ENCODE measurements around the gene NFATC2IP.
"Not testable (repeated sequence)": the region's sequence is repeated elsewhere in the genome, so short reads cannot be mapped to it uniquely, and the experiment has no call there.

Gene NFATC2IP

DNA sequence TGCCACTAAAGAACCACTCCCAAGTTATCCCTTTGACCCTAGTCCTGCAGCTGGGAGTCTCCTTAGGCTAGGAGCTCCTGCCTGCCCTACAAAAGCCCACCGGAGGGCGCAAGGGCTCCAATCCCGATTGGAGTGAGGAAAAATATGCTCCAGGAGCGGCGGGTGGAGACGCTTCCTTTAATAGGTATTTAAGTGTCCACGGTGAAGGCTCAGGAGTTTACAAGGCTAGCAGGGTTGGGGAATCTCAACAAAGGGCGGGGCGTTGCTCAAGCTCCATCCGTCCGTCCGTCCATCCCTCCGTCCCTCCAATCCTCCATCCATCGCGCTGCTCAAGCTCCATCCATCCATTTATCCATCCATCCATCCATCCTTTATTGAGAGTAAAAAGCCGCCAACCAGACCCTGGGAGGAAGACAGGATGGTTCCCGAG, 23.3 kb downstream of the NFATC2IP start:
- peak; percentile 86 for DNase-seq (ENCODE audit: low read depth)

DNA sequence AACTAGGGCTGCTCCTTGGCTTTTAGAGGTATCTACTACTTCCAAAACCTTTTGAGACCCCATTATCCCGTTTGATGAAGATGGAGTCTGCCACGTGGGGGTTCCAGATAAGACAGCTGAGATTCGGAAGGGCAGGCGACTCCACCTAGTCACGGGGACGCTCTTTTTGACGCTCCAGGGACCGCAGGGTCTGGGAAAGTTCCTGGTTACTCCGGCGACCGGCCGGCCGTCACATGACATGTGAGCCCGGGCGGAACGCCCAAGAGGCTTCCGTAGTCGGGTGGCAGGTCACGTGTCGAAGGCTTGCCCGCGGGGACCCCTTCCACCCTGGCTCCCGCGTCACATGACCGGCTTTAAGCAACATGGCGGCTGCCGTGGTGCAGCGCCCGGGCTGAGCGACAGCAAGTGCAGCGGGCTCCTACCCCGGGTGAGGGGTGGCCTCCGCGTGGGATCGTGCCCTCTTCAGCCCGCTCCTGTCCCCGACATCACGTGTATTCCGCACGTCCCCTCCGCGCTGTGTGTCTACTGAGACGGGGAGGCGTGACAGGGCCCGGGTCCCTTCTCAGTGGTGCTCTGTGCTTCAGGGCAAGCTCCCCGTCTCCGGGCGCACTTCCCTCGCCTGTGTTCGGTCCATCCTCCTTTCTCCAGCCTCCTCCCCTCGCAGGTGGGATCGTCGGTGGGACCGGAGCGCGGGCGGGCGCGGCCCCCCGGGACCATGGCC, 23.9 kb downstream of the NFATC2IP start, which contains the start of gene SPNS1:
Gene SPNS1, plus strand, starts transcription at position 342 of the 721 bp plus-strand sequence. Its CDS starts 374 bp downstream, at position 716.
- DNase-seq (ENCODE audit: low read depth), result peak; percentile 98

DNA sequence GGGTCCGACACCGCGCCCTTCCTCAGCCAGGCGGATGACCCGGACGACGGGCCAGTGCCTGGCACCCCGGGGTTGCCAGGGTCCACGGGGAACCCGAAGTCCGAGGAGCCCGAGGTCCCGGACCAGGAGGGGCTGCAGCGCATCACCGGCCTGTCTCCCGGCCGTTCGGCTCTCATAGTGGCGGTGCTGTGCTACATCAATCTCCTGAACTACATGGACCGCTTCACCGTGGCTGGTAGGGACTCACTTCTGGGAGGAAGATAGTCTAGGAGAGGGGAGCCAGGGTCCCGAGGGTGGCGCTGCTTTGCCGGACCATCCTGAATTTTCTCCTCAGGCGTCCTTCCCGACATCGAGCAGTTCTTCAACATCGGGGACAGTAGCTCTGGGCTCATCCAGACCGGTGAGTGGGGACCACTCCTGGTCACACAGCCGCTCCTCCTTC, 24.4 kb downstream of the NFATC2IP start:
- peak; percentile 32 for DNase-seq (ENCODE audit: low read depth)

DNA sequence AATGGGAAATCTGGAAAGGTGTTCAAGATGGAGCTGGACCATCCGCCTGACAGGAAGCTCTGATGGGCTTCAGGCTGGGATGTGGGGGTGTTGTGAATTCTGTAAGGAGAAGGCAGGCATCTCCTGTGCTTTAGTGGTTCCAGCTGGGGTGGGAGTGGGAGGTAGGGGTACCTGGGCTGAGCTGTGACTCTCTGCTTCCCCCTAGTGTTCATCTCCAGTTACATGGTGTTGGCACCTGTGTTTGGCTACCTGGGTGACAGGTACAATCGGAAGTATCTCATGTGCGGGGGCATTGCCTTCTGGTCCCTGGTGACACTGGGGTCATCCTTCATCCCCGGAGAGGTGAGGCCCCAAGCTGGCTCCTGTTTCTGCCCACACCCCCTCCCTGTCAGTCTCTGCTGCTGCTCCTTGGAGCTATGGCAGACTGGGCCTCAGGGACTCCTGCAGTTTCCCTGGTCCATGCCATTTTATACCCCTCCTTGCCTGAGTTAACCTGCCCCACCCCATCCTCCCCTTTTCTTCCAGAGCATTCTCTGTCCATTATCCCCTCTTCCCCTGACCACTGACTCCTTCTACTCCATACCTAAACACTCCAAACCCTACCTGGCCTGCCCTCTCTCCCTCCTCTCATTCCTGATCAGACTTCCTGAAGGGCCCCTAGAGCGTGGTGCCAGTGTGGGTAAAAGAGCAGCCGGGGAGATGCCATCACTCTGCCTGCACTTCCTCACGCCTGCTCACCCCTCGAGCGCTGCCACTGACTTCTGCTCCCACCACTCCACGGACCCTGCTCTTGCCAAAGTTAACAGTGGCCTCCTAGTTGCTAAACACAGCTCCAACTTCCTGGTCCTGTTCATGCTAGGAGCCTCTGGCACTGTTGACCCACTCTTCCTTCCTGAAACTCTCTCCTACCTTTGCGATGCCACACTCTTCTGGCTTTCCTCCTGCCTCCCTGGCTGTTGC, 27.2 kb downstream of the NFATC2IP start:
- no peak for DNase-seq (ENCODE audit: low read depth)

DNA sequence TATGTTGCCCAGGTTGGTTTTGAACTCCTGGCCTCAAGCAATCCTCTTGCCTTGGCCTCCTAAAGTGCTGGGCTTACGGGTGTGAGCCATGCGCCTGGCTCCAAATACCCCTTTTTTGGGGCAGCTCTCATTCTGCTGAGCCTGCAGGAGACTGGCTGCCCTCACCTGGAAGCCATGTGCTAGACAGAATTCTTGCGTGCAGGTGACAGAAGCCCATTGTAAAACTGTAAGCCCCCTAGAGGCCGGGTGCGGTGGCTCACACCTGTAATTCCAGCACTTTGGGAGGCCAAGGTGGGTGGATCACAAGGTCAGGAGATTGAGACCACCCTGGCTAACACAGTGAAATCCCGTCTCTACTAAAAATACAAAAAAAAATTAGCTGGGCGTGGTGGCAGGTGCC, 29.6 kb downstream of the NFATC2IP start:
- DNase-seq (ENCODE audit: low read depth), result not testable (repeated sequence)

DNA sequence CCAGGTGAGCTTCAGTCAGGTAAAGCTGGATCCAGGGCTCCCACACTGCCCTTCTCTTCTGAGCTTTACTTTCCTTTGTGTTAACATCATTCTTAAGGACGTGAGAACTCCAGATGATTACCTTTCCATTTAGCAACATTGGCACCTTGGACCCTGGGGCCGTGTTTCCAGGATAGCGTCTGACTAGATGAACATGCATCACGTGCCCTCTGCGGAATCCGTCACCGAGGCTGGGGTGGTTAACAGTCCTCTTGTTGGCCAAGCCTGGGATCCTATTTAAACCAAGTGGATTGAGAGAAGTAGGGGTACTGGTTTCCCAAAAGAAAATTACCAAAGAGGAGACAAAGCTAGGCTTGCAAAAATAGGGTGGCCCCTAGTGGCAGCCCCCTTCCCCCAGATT, 30.2 kb downstream of the NFATC2IP start:
- DNase-seq (ENCODE audit: low read depth), result no peak

DNA sequence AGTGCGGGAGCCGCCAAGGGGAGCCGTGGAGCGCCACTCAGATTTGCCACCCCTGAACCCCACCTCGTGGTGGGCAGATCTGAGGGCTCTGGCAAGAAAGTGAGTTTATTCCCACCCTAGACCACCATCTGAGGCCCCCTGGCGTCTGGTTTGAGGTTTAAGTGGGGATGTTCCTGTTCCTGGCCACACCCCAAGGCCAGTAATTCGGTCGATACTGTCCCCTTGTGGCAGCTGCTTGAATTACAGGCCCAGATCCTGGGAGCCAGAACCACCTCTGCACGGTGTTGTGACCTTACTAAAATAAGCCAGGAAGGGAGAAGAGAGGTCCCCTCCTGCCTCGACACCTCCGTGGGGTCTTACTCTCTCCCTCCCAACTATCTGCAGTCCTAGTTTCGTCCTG, 30.8 kb downstream of the NFATC2IP start:
- peak; percentile 26 for DNase-seq (ENCODE audit: low read depth)

DNA sequence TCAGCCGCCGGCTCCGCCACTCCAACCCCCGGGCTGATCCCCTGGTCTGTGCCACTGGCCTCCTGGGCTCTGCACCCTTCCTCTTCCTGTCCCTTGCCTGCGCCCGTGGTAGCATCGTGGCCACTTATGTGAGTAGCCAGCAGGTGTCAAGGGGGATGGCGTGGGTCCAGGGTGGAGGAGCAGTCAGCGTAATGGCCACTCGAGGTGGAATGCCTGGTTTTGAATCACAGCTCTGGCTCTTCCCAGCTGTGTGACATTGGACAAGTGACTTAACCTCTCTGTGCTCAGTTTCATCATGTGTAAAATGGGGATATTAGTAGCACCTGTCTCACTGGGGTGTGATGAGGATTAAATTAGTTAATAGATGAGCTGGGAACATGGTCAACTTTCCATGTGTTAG, 31.7 kb downstream of the NFATC2IP start:
- DNase-seq (ENCODE audit: low read depth), result no peak

DNA sequence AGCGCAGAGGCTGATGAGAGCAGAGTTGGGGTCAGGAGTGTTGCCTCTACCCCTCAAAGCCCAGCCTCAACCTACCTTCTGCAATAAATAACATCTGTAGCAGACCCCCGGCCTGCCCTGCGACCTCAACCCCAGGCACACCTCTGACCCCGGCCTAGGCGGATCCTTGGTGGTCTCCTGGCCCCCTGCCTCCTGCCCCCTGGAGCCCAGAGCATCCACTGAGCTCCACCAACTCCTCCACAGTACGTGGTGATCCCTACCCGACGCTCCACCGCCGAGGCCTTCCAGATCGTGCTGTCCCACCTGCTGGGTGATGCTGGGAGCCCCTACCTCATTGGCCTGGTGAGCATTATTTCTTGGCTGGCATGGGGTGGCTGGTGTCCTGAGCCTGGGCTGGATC, 32.2 kb downstream of the NFATC2IP start:
- DNase-seq (ENCODE audit: low read depth), result no peak

DNA sequence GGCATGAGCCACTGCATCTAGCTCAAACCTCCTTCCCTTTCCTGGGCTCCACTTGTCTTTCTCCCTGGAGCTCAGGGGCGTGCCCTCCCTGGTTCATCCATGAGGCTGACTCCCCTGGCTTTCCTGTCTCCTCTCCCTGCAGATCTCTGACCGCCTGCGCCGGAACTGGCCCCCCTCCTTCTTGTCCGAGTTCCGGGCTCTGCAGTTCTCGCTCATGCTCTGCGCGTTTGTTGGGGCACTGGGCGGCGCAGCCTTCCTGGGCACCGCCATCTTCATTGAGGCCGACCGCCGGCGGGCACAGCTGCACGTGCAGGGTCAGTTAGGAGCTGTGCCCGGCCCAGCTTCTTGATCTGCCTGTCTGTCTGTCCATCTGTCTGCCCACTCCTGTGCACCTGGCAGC, 32.9 kb downstream of the NFATC2IP start:
- no peak for DNase-seq (ENCODE audit: low read depth)

DNA sequence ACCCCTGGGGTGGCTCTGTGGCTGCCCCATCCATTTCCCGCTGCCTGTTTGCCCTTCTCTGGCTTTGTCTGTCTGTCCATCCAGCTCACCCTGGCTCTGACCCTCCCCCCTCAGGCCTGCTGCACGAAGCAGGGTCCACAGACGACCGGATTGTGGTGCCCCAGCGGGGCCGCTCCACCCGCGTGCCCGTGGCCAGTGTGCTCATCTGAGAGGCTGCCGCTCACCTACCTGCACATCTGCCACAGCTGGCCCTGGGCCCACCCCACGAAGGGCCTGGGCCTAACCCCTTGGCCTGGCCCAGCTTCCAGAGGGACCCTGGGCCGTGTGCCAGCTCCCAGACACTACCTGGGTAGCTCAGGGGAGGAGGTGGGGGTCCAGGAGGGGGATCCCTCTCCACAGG, 33.4 kb downstream of the NFATC2IP start:
- DNase-seq (ENCODE audit: low read depth), result no peak

DNA sequence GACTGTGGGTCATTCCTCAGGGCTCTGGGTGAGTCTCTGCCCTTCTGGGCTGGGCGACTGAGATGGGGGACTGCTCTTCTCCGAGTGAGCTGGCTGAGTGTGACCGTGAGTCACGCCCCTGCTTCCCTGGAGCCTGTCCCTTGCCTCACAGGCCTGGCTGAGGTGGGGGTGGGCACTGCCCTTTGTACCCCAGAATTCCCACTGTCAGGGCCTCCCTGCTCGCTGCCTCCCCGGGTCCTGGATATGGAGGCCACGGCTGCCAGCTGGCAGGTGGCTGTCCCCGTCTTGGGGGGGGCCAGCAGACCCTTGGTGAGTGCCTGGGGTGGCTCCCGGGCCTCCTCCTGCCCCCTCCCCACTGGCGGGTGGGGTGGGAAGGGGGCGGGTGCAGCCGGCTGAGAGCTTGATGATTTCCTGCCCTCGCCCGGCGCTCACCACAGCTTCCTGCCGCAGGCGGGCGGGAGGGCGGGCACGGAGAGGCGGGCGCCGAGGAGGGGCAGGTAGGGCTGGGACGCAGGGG, 33.9 kb downstream of the NFATC2IP start, which contains the start of gene LAT:
Gene LAT, plus strand, starts transcription at position 434 of the 517 bp plus-strand sequence. CDS start 366 bp downstream, outside the sequence.
- DNase-seq (ENCODE audit: low read depth), result peak; percentile 17

DNA sequence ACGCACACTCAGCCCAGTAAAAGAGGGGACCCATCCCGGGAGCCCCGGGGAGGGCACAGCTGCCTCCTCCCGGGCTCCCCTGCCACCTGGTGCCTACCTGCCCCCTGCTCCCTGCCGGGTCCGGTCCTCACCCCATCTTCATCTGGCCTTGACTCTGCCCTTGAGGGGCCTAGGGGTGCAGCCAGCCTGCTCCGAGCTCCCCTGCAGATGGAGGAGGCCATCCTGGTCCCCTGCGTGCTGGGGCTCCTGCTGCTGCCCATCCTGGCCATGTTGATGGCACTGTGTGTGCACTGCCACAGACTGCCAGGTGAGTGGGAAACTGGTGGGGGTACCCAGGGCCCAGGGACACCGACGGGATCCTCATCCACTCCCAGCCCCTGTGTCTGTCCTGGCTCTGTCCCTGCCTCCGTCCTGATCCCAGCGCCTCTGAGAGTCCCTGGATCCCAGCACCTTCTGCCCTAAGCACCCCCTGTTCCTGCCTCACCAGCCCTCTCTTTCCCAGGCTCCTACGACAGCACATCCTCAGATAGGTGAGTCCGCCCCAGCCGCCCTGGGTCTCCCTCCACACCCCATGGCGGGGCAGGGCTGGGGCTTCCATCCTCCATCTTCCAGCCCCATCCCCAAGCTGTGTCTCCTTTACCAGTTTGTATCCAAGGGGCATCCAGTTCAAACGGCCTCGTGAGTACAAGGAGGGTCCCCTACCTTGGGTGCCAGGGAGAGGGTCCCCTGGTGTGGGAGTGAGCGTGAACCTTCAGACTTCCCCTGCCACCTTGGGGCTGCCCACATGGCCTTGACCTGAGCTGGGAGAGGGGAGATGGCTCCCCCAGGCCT, 34.7 kb downstream of the NFATC2IP start:
- no peak for DNase-seq (ENCODE audit: low read depth)

DNA sequence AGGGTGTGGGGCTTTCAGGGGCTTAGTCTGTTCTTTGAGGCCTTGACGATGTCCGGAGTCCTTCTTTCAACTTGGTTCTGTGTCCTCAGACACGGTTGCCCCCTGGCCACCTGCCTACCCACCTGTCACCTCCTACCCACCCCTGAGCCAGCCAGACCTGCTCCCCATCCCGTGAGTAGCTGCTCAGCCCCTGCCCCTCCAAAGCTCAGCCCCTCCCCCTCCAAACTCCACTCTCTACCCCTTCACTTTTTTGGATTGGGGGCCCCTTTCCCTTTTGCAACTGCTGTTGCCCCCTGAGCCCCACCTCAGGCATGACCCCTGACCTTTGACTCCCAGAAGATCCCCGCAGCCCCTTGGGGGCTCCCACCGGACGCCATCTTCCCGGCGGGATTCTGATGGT, 35.3 kb downstream of the NFATC2IP start:
- DNase-seq (ENCODE audit: low read depth), result no peak

DNA sequence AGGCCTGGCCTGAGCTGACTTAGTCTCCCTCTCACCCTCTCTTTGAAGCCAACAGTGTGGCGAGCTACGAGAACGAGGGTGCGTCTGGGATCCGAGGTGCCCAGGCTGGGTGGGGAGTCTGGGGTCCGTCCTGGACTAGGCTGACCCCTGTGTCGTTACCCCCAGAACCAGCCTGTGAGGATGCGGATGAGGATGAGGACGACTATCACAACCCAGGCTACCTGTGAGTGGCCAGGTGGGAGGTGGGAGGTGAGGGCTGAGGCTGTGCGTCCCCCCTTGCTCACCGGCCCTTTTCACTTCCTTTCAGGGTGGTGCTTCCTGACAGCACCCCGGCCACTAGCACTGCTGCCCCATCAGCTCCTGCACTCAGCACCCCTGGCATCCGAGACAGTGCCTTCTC, 35.8 kb downstream of the NFATC2IP start:
- no peak for DNase-seq (ENCODE audit: low read depth)

DNA sequence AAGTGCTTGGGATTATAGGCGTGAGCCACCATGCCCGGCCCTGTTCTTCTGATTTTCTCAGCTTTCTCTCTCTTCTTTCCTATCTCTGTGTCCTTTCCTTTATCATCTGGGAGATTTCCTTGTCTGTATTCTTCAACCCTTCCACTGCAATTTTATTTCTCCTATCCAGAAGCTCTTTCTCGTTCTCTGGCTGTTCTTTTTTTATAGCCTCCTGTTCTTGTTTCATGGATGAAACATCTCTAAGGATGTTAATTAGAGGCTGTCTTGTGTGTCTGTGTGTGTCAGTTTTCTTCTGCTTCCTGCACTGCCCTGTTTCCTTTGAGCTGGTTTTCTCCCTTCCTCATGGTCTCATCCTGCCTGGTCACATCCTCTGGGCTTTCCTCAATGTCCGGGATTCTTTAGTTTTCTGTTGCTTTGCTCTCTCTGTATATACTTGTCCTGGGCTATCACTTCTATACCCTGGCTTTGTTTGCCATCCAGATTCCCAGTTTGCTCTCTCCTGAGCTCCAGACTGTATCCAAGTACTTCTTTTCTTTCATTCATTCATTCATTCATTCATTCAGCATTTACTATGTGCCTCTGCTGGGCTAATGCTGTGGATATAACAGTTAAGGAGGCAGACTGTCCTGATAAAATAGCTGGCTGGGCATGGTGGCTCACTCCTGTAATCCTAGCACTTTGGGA, 36.6 kb downstream of the NFATC2IP start:
- DNase-seq (ENCODE audit: low read depth), result no peak

DNA sequence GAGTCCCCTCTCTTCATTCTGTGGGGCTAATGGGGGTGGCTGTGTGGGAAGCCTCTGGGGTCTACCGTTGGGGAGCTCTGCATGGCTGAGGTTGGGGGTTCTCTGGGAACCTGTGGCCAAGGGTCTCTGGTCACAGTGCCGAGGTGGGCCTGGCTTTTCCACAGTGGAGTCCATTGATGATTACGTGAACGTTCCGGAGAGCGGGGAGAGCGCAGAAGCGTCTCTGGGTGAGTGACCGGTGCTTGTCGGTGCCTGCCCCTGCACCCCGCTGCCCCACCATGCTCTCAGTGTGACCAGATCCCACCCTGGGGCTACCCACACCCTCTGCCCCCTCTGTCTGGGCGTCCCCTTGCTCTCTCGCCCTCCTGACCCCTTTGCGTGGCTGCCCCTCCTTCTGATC, 38.6 kb downstream of the NFATC2IP start:
- no peak for DNase-seq (ENCODE audit: low read depth)

DNA sequence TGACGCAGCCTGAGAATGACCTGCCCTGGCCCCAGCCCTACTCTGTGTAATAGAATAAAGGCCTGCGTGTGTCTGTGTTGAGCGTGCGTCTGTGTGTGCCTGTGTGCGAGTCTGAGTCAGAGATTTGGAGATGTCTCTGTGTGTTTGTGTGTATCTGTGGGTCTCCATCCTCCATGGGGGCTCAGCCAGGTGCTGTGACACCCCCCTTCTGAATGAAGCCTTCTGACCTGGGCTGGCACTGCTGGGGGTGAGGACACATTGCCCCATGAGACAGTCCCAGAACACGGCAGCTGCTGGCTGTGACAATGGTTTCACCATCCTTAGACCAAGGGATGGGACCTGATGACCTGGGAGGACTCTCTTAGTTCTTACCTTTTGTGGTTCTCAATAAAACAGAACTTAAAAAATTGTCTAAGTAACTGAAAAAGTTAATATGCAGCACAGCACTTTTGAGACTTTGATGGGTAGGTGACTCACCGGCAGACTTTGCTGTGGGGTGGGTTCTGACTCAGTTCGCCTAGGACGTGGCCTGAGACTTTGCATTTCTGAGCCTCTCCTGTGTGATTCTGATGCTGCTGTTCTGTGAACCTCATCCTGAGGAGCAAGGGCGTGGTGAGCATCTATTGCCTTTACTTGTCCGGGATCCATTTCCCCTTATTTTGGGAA, 39.8 kb downstream of the NFATC2IP start:
- peak; percentile 32 for DNase-seq (ENCODE audit: low read depth)

DNA sequence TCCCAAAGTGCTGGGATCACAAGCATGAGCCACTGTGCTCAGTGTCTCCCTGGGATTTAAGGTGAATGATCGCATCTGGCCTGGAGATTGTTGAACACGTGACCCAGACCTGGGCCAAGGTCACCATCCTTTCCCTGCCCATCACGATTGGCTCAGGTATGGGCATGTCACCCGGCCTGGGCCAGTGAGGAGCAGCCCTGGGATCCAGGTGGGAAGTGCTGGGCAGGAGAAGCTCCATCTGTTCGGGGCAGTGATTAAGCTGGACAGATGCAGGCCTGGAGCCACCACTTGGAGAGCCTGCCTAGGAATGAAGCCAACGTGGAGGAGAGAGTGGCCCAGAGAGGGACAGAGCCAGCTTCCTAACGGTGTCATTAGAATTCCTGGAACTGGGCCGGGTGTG, 41.0 kb downstream of the NFATC2IP start:
- no peak for DNase-seq (ENCODE audit: low read depth)

DNA sequence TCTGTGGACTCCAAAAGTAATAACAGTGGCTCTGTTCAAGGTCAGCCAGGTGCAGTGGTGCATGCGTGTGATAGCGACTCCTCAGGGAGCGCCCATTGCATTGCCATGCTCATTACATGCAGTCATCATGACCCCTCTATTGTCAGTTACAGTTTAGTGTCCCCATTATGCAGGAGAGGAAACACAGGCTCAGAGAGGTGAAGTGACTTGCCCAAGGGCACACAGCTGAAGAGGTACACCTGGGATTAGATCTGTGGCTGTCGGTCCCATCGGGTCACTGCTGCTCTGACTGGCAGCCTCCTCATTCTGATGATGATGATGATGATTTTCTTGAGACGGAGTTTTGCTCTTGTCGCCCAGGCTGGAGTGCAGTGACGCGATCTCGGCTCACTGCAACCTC, 41.8 kb downstream of the NFATC2IP start:
- DNase-seq (ENCODE audit: low read depth), result no peak

DNA sequence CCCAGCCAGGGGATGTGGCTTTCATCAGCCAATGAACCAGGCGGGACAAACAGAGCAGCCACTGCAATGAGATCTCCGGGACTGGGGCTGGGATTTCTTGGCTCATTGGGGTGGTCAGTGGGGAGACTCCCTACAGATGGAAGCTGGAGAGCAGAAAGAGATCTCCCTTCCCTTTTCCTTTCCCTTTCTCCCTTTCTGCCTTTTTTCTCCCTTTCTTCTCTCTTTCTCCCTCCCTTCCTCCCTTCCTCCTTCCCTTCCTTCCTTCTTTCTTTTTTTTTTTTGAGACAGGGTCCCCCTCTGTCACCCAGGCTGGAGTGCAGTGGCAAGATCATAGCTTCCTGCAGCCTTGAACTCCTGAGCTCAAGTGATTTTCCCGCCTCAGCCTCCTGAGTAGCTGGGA, 48.1 kb downstream of the NFATC2IP start:
- DNase-seq (ENCODE audit: low read depth), result no peak

Data from ELR (cell line).